Retinal pigment epithelial cell (primary cell): ENCODE measurements around the gene HRG.
A peak's percentile ranks its signal among the peaks of the same experiment; 100 is the strongest.

Source experiments
- DNase-seq: peaks from one replicate; pipeline ENCODE4 v3.0.0-alpha.2; 2010; ENCODE audit warnings: low read depth
- H3K4me3 ChIP-seq: 2 replicates; pipeline ENCODE4 v1.5.1; 2011; ENCODE audit warnings: mild to moderate bottlenecking, low read length, control low read depth, moderate library complexity
- CTCF ChIP-seq: conservative IDR thresholded peaks from 2 replicates; pipeline ENCODE4 v1.5.1; 2011; ENCODE audit warnings: low read depth, low read length, control low read depth, inconsistent platforms

The HRG gene

GRCh38 chr3:186646106-186646505 lies 19.7 kb upstream of the HRG start:
- no peak for TF ChIP-seq CTCF
- H3K4me3 ChIP-seq: no peak overlapping the region
- DNase-seq: no peak

GRCh38 chr3:186646841-186647240 lies 19.0 kb upstream of the HRG start:
- no peak for DNase-seq
- TF ChIP-seq CTCF: no peak
- no peak overlapping the region for H3K4me3 ChIP-seq

GRCh38 chr3:186648851-186649250 lies 17.0 kb upstream of the HRG start:
- TF ChIP-seq CTCF: no peak
- no peak overlapping the region for H3K4me3 ChIP-seq
- DNase-seq: no peak

- no peak for DNase-seq
- TF ChIP-seq CTCF: no peak
- H3K4me3 ChIP-seq: no peak overlapping the region
Measured at GRCh38 chr3:186651678-186652215, 14.1 kb upstream of the HRG start.

GRCh38 chr3:186653080-186653707 lies 12.6 kb upstream of the HRG start:
- no peak for DNase-seq
- no peak overlapping the region for H3K4me3 ChIP-seq
- TF ChIP-seq CTCF: no peak

- TF ChIP-seq CTCF: peak; percentile 25
- no peak for DNase-seq
Measured at GRCh38 chr3:186653984-186654383, 11.8 kb upstream of the HRG start.

GRCh38 chr3:186663361-186664118 lies 2.3 kb upstream of the HRG start:
- H3K4me3 ChIP-seq: no peak overlapping the region
- no peak for TF ChIP-seq CTCF
- DNase-seq: no peak

More at GRCh38 chr3:186653984-186654383, 11.8 kb upstream of the HRG start:
- H3K4me3 ChIP-seq: no peak overlapping the region
